ENCODE results near the gene GLIS1.

GLIS1 gene

GRCh38 chr1:53501065-53502005 is 237.6 kb downstream of the GLIS1 start:
- no peaks in the 10 kb centered on the region for H3K9me3 ChIP-seq (ENCODE audit: control insufficient read depth, low read length)
- no peak overlapping the region for H3K14ac ChIP-seq (ENCODE audit: low read length in 2 of 2)
- no peak overlapping the region for H4K8ac ChIP-seq (ENCODE audit: low read length)
- no peak for DNase-seq
- H3K4me2 ChIP-seq (ENCODE audit: low read length, poor library complexity, severe bottlenecking): no peak overlapping the region
- no peak overlapping the region for H3K9ac ChIP-seq (ENCODE audit: low read length)
- no peak overlapping the region for H2BK5ac ChIP-seq (ENCODE audit: low read depth, low read length, poor library complexity, severe bottlenecking)
- 70% methylated on average over 21 of the region's 21 CpGs for WGBS
- no peak overlapping the region for H4K91ac ChIP-seq (ENCODE audit: low read length)
- no peak overlapping the region for H2AK5ac ChIP-seq (ENCODE audit: low read length, severe bottlenecking)
- H3K4me1 ChIP-seq (ENCODE audit: control insufficient read depth, insufficient read depth, low read depth, low read length): peaks cover 5% of the 10 kb centered on the region
- H3K18ac ChIP-seq (ENCODE audit: low read depth in 1 of 2, low read length in 2 of 2): no peak overlapping the region
- no peak overlapping the region for H3K4ac ChIP-seq (ENCODE audit: low read depth in 1 of 2, low read length in 2 of 2)
- H3K23ac ChIP-seq (ENCODE audit: low read length in 2 of 2): no peak overlapping the region
- H3K79me1 ChIP-seq (replicated peaks; ENCODE audit: low read length, poor library complexity, severe bottlenecking): no peaks in the 10 kb centered on the region
- peaks cover 0 to 2% of the 10 kb centered on the region in 2 experiments for H3K36me3 ChIP-seq (ENCODE audit: control insufficient read depth in 1 of 2, insufficient read depth in 2 of 2, low read depth in 1 of 2, low read length in 2 of 2)
- peak overlapping the region in 1 of 2 experiments; percentile 32 for H2BK12ac ChIP-seq (ENCODE audit: low read length in 2 of 2)
- no peak overlapping the region for H2BK120ac ChIP-seq (ENCODE audit: low read depth, low read length)
- H3K4me3 ChIP-seq (ENCODE audit: insufficient read depth in 1 of 2, low read depth in 1 of 2, low read length in 2 of 2): no peak overlapping the region
- H2AFZ ChIP-seq (ENCODE audit: low read depth, low read length): no peak overlapping the region
- peaks cover 16 to 48% of the 10 kb centered on the region in 2 experiments for H3K27me3 ChIP-seq (ENCODE audit: control insufficient read depth in 1 of 2, insufficient read depth in 1 of 2, low read length in 2 of 2)
- H3K27ac ChIP-seq (ENCODE audit: low read length, poor library complexity, severe bottlenecking): no peak overlapping the region
- no peak overlapping the region for H2BK15ac ChIP-seq (ENCODE audit: low read depth, poor library complexity, severe bottlenecking)

GRCh38 chr1:53500204-53501064 is 238.5 kb downstream of the GLIS1 start:
- no peaks in the 10 kb centered on the region for H3K79me1 ChIP-seq (replicated peaks; ENCODE audit: low read length, poor library complexity, severe bottlenecking)
- H3K14ac ChIP-seq (ENCODE audit: low read length in 2 of 2): no peak overlapping the region
- H2AFZ ChIP-seq (ENCODE audit: low read depth, low read length): no peak overlapping the region
- H3K4ac ChIP-seq (ENCODE audit: low read depth in 1 of 2, low read length in 2 of 2): no peak overlapping the region
- H3K4me1 ChIP-seq (ENCODE audit: control insufficient read depth, insufficient read depth, low read depth, low read length): peaks cover 3% of the 10 kb centered on the region
- DNase-seq: peak; percentile 31
- H3K27ac ChIP-seq (ENCODE audit: low read length, poor library complexity, severe bottlenecking): no peak overlapping the region
- H3K9me3 ChIP-seq (ENCODE audit: control insufficient read depth, low read length): no peaks in the 10 kb centered on the region
- WGBS: 48% methylated on average over 34 of the region's 34 CpGs
- peaks cover 16 to 48% of the 10 kb centered on the region in 2 experiments for H3K27me3 ChIP-seq (ENCODE audit: control insufficient read depth in 1 of 2, insufficient read depth in 1 of 2, low read length in 2 of 2)
- H3K18ac ChIP-seq (ENCODE audit: low read depth in 1 of 2, low read length in 2 of 2): no peak overlapping the region
- no peak overlapping the region for H2BK12ac ChIP-seq (ENCODE audit: low read length in 2 of 2)
- no peak overlapping the region for H3K9ac ChIP-seq (ENCODE audit: low read length)
- no peak overlapping the region for H4K8ac ChIP-seq (ENCODE audit: low read length)
- H3K4me2 ChIP-seq (ENCODE audit: low read length, poor library complexity, severe bottlenecking): no peak overlapping the region
- no peak overlapping the region for H3K4me3 ChIP-seq (ENCODE audit: insufficient read depth in 1 of 2, low read depth in 1 of 2, low read length in 2 of 2)
- H2BK120ac ChIP-seq (ENCODE audit: low read depth, low read length): no peak overlapping the region
- no peak overlapping the region for H2AK5ac ChIP-seq (ENCODE audit: low read length, severe bottlenecking)
- H4K91ac ChIP-seq (ENCODE audit: low read length): no peak overlapping the region
- H2BK15ac ChIP-seq (ENCODE audit: low read depth, poor library complexity, severe bottlenecking): no peak overlapping the region
- H2BK5ac ChIP-seq (ENCODE audit: low read depth, low read length, poor library complexity, severe bottlenecking): no peak overlapping the region
- no peak overlapping the region for H3K23ac ChIP-seq (ENCODE audit: low read length in 2 of 2)
- no peaks in the 10 kb centered on the region for H3K36me3 ChIP-seq (ENCODE audit: control insufficient read depth in 1 of 2, insufficient read depth in 2 of 2, low read depth in 1 of 2, low read length in 2 of 2)

- Histone ChIP-seq H2BK15ac (ENCODE audit: low read depth, poor library complexity, severe bottlenecking) (no peak overlapping the region), H2BK120ac (ENCODE audit: low read depth, low read length) (no peak overlapping the region), H3K4me3 (ENCODE audit: insufficient read depth in 1 of 2, low read depth in 1 of 2, low read length in 2 of 2) (no peak overlapping the region), H3K27me3 (ENCODE audit: control insufficient read depth in 1 of 2, insufficient read depth in 1 of 2, low read length in 2 of 2) (peaks cover 16 to 40% of the 10 kb centered on the region in 2 experiments), H3K79me1 (replicated peaks; ENCODE audit: low read length, poor library complexity, severe bottlenecking) (no peaks in the 10 kb centered on the region), H3K9ac (ENCODE audit: low read length) (no peak overlapping the region), H4K8ac (ENCODE audit: low read length) (no peak overlapping the region), H3K9me3 (ENCODE audit: control insufficient read depth, low read length) (no peaks in the 10 kb centered on the region), H3K36me3 (ENCODE audit: control insufficient read depth in 1 of 2, insufficient read depth in 2 of 2, low read depth in 1 of 2, low read length in 2 of 2) (no peaks in the 10 kb centered on the region), H2AFZ (ENCODE audit: low read depth, low read length) (no peak overlapping the region), H3K18ac (ENCODE audit: low read depth in 1 of 2, low read length in 2 of 2) (no peak overlapping the region), H3K14ac (ENCODE audit: low read length in 2 of 2) (no peak overlapping the region), H3K4me2 (ENCODE audit: low read length, poor library complexity, severe bottlenecking) (no peak overlapping the region), H2BK12ac (ENCODE audit: low read length in 2 of 2) (no peak overlapping the region), H4K91ac (ENCODE audit: low read length) (no peak overlapping the region), H3K27ac (ENCODE audit: low read length, poor library complexity, severe bottlenecking) (no peak overlapping the region), H3K23ac (ENCODE audit: low read length in 2 of 2) (no peak overlapping the region), H2AK5ac (ENCODE audit: low read length, severe bottlenecking) (no peak overlapping the region), H3K4ac (ENCODE audit: low read depth in 1 of 2, low read length in 2 of 2) (no peak overlapping the region), H2BK5ac (ENCODE audit: low read depth, low read length, poor library complexity, severe bottlenecking) (no peak overlapping the region), H3K4me1 (ENCODE audit: control insufficient read depth, insufficient read depth, low read depth, low read length) (peaks cover 3% of the 10 kb centered on the region)
- WGBS: 83% methylated on average over 20 of the region's 20 CpGs
- no peak for DNase-seq
These were observed 239.4 kb downstream of the GLIS1 start for GRCh38 chr1:53499257-53500203.
